KBM-7 (cell line): ENCODE data around the gene ZSCAN4.

Experiments
- DNase-seq: peaks from one replicate; pipeline ENCODE4 v3.0.0-alpha.2; 2015
- in situ Hi-C: fragments of 300-500 bp; cut with MboI; formaldehyde crosslinking; loops from 2 replicates; pipeline ENCODE4 v1.14.3; 2020; ENCODE audit warnings: low sequenced_read_pairs, low pct_unique_long_range_greater_than_20kb, mixed read lengths

The ZSCAN4 gene, protein sequence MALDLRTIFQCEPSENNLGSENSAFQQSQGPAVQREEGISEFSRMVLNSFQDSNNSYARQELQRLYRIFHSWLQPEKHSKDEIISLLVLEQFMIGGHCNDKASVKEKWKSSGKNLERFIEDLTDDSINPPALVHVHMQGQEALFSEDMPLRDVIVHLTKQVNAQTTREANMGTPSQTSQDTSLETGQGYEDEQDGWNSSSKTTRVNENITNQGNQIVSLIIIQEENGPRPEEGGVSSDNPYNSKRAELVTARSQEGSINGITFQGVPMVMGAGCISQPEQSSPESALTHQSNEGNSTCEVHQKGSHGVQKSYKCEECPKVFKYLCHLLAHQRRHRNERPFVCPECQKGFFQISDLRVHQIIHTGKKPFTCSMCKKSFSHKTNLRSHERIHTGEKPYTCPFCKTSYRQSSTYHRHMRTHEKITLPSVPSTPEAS

DNA sequence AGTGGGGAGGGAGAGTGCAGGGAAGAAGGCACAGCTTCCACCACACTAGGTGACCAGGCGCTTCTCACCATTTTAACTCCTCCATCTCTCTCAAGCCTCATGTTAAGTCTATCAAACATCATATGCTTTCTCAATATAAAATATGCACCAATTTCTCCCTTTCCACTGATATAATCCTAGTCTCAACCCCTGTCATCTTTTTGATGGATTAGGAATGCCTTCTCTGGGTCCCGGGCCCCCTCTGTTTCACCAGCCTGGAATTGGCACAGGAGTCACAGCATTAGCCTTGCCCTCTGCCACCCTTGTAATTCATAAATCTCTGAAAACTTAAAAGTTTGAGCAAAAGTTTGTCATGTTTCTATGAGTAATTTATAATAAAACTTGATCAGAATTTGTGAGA lies at the start of gene ZSCAN4:
ZSCAN4 (plus strand) TSS at position 301 of the 400 bp plus-strand sequence. CDS start 7,211 bp downstream, outside the sequence.
- DNase-seq = no peak
- in situ Hi-C loops = no loop called here

DNA sequence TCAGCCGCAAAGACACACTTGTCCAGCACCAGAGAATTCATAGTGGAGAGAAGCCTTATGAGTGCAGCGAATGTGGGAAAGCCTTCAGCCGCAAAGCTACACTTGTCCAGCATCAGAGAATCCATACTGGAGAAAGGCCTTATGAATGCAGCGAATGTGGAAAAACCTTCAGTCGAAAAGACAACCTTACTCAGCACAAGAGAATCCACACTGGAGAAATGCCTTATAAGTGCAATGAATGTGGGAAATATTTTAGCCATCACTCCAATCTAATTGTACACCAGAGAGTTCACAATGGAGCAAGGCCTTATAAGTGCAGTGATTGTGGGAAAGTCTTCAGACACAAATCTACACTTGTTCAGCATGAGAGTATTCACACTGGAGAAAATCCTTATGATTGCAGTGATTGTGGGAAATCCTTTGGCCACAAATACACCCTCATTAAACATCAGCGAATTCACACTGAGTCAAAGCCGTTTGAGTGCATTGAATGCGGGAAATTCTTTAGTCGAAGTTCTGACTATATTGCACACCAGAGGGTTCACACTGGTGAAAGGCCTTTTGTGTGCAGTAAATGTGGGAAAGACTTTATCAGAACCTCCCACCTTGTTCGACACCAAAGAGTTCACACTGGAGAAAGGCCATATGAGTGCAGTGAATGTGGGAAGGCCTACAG lies 47.9 kb upstream of the ZSCAN4 start:
- in situ Hi-C loops = no loop called here
- DNase-seq = peak; percentile 27

DNA sequence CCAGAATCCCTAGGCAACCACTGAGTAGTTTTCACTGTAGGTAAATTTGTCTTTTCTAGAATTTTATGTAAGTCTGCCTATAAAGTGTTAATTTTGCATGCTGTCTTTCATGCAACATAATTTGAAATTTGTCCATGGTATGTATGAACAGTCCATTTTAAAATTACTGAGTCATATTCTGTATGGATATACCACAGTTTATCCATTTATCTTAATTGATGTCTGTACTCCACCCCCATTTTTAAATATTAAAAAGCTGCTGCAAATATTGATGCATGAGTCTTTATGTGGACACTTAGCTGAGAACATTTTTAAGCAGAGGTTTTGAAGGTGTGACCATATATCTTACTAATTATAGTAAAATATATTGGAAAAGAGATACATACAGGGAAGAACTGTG lies 45.6 kb upstream of the ZSCAN4 start:
- no peak for DNase-seq
- in situ Hi-C loops = no loop called here

DNA sequence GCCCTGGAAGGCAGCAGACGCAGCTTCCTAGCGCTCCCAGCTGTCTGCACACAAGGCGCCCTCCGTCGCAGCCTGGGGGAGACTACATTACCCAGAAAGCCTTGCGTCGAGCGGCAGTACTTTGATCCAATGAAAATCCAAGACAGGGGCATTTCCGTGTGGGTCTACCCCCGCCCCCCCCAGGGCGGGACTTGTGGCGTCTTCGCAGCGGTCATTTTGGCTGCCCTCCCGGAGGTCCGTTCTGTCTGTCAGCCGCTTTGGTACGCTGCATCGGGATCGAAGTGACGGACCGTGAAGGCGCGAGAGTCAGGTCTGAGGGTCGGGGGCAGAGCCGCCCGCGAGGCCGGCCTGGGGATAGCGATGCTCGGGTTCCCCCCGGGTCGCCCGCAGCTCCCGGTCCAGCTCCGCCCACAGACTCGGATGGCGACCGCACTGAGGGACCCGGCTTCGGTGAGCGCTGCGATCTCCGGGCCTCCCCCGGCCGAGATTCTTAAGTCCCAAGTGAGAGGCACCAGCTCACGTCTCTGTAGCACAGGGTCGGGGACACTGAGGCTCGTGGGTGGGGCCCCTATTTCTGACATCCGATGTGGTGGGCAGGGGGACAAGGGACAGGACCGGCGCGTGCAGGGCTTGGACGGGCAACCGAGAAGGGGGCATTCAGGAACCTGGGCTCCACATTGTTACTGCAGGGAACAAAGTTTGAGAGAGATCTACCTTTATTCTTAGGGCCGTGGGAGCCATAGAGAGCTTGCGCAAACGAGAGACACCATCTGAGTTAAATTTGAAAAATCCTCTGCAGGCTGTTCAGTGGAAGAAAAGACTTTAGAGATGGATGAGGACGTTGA lies 35.5 kb upstream of the ZSCAN4 start, which contains the start of gene ZNF211:
ZNF211 (plus strand) TSS at position 182 of the 845 bp plus-strand sequence; CDS start at position 361, 179 bp downstream.
- in situ Hi-C loops = no loop called here

DNA sequence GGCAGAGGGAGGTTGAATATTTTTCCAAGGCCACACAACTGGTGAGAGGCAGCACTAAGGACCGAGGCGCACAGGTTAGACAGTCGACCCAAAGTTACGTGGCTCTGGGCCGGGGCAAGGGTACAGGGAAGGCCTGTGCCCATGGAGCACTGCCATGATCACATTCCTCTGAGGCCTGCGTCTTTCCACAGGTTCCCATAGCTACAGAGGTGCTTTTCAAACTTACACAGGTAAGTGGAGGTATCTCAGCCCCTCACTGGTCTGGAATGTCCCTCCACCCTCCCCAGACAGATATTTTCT lies 35.0 kb upstream of the ZSCAN4 start:
- no peak for DNase-seq
- in situ Hi-C loops = no loop called here

More for the DNA sequence above, 35.5 kb upstream of the ZSCAN4 start, which contains the start of gene ZNF211:
- peak; percentile 92 for DNase-seq

DNA sequence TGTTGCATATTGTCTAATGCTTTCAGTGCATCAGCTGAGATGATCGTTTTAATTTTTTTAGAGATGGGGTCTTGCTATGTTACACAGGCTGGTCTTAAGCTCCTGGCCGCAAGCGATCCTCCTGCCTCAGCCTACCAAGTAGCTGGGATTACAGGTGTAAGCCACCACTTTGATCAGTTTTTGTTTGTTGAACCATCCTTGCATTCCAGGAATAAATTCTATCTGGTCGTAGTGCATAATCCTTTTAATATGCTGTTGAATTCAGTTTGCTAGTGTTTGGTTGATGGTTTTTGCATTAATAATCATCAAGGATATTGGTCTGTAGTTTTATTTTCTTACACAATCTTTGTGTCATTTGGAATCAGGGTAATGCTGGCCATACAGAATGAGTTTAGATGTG lies 31.4 kb upstream of the ZSCAN4 start:
- in situ Hi-C loops = no loop called here
- DNase-seq = no peak

DNA sequence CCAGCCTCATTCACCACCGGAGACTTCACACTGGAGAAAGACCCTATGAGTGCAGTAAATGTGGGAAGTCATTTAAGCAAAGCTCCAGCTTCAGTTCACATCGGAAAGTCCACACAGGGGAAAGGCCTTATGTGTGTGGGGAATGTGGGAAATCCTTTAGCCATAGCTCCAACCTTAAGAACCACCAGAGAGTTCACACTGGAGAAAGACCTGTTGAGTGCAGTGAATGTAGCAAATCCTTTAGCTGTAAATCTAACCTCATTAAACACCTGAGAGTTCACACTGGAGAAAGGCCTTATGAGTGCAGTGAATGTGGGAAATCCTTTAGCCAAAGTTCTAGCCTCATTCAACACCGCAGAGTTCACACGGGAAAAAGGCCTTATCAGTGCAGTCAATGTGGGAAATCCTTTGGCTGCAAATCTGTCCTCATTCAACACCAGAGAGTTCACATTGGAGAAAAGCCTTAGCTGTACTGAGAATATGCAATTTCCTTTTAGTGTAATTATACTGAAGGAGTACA lies 27.0 kb upstream of the ZSCAN4 start:
- no peak for DNase-seq
- in situ Hi-C loops = no loop called here

DNA sequence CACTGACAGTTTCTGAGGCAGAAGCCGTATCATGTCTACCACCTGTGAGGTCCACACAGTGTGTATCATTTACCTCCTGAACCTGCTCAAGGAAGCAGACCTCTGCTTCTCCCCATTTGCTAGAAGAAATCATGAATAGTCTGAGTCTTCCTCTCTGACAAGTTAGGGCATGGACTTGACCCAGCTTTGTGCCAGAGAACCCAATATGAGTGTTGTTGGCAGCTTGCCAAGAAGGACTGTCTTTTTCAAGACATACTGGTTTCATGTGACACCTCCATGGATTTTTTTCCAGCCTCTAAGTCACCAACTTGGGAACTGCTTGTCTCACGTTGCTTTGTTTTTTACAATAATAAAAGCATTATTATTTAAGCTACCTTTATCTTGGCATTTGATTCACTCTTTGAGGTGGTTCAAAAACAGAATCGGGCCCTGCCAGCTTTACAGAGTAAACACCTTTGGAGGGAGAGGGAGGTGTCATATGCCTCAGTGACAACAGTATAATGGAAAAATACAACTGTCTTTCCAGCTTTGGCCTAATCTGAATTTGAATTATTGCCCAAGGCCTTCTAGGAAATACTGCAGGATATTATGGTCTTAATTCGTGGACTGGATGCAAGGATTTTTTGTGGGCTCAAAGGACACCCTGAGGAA lies 26.2 kb upstream of the ZSCAN4 start:
- in situ Hi-C loops = no loop called here
- DNase-seq = no peak

DNA sequence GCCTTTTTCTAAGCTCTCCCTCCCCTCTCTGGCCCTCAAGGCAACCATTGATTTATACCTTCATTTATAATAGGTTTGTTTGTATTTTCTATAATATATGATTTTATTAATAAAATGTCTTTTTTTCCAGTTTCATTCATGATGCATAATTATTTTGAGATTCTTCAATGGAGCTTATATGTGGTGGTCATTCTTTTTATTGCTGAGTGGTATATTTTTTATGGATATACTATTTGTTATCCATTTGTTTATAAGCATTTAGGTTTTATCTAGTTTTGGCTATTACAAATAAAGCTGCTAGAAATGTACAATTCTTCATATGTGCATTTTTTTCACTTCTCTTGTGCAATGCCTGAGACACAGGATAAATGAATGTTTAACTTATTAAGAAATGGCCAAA lies 25.0 kb upstream of the ZSCAN4 start:
- in situ Hi-C loops = no loop called here
- DNase-seq = no peak

DNA sequence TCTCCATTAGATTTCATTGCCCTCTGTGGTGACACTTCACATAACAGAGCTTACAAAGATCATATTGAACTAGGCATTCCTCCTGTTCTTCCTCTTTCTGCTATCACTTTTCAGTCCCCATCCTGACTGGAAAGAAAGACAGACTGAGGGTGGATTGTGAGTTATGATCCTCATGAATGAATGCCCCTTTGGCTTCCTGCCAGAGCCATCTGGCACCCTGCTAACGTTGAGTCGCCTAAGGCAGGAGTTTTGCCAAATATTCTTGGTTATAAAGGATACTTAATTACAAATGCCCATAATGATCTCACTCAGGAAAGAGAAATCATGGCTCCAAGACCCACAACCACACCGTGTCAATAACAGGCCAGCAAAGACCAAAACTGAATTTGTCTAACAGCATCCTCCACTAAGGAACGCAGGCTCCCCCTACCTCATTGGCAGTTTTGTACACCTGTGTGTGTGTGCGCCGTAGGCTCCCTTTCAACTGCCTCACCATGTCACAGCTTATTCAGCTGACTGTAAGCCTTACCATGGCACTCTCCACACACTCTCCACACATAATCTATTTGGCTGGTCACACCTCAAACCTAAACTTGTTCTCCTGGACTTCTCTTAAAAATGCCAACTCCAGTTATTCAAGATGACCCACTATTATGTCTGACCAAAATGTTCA lies 20.3 kb upstream of the ZSCAN4 start:
- DNase-seq = no peak
- in situ Hi-C loops = no loop called here

DNA sequence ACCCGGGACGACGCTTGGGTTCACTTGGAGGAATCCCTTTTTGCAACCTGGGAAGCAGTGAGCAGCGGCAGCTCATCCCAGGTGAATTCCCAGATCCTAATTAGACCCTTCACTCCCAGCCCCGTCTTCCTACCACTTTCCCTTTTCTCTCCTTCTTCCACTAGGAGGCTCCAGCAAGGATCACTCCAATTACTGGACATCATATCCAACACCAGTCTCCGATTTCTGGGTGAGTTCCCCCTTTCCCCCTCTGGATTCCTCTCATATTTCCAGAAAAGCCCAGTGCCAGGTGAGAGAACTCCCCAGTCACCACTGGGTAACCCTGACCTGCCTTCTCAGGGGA lies 17.1 kb upstream of the ZSCAN4 start:
- in situ Hi-C loops = no loop called here
- no peak for DNase-seq

DNA sequence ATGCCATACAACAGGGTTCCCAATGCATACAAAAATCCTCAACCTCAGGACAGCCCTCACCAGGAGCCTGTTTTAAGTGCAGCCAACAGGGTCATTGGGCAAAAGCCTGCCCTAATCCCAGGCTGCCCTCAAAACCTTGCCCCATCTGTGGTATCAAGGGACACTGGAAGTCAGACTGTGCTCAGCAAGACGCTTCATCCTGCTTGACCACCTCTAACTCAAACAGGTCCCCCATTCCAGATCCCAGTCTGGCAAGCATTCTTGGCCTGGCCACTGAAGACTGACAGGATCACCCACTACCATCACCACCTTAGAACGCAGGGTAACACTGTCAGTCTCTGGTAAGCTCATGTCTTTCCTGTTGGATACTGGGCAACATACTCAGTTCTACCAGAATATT lies 15.0 kb upstream of the ZSCAN4 start:
- in situ Hi-C loops = no loop called here
- no peak for DNase-seq

DNA sequence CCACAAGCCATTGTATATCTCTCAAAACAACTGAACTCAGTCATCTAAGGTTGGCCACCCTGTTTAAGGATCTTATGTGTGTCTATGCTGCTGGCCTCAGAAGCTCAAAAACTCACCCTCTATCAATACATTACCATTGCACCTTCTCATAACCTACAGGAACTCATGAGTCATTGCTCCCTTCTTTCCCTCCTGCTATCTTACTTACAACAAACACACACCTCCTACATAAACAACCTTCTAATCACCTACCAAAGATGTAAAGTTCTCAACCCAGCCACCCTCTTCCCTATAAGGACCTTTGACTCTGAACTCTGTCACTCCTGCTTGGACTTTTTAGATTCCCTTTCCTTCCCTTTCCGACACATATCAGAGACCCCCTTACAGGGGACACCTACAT lies 13.3 kb upstream of the ZSCAN4 start:
- DNase-seq = no peak
- in situ Hi-C loops = no loop called here

DNA sequence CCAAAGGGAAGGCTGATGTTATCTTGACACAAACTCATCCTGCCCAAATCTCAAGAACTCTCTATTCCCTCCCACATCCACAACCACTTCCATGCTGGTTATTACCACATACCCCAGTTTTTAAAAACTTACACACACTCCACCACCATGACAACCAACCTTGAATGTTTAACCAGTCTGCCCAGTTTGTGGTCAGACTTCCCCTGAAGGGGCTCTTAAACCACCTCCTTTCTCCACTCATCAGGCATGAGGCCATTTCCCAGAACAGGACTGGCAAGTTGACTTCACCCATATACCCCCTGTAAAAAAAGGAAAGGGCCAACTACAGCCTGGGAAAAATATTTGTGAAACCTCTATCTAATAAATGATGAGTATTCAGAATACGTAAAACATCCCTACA lies 12.4 kb upstream of the ZSCAN4 start:
- in situ Hi-C loops = no loop called here

DNA sequence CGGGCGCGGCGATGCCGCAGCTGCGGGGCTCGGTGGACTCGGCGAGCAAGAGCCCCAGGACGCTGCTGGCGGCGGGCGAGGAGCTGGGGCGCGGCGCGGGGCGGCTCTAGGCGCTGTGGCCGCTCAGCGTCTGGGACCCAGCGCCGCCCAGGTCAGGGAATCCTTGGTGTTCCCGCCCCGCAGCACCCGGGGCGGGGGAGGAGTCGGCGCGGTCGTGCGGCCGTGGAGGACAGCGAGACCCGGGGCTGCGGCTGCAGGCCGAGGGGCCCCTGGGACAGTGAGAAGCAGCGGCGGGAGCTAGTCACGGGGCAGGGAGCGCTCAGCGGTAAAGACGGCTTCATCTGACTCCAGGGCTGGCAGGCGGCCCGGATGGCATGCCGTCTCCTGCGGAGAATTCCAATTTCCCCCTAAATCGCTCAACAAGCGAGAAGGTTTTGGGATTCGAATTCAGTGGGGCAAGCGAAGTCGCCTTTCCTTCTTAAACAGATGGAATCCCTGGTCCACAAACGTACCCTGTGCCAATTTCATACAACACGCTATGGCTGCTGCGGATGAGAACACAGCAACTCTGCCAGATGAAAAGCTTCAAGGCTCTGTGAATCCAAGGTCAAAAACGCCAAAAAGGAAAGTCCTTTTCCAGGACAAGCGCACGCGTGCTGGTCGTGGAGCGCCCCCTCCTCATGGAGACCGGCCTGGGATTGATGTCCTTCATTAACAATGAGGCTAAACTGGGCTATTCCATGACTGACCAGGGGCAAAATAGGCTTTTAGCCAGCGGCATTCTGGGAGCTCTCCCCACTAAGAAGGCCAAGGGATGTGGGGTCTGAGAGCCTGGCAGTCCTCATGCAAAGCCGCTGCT lies 4.2 kb upstream of the ZSCAN4 start:
- in situ Hi-C loops = no loop called here
- no peak for DNase-seq

More for the DNA sequence above, 12.4 kb upstream of the ZSCAN4 start:
- DNase-seq = no peak

DNA sequence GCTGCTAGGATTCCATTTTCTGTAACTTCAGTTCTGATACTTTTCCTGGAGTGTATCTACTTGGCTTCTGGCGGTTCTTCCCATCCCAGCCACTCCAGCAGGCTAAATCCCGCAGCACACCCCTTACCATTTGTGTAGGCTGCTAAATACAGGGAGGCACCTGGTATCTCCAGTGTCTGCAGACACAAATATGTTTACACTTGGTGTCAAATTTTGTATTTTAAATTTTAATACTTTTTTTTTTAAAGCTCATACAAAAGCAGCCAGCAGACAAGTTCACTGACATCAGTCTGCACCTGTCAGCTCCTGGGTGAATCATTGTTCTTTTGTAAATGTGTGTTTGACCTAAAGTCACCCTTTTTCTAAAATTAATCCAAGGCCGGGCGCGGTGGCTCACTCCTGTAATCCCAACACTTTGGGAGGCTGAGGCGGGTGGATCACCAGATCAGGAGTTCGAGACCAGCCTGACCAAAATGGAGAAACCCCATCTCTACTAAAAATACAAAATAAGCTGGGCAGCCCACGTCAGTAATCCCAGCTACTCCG lies 3.4 kb upstream of the ZSCAN4 start:
- DNase-seq = no peak
- in situ Hi-C loops = no loop called here

DNA sequence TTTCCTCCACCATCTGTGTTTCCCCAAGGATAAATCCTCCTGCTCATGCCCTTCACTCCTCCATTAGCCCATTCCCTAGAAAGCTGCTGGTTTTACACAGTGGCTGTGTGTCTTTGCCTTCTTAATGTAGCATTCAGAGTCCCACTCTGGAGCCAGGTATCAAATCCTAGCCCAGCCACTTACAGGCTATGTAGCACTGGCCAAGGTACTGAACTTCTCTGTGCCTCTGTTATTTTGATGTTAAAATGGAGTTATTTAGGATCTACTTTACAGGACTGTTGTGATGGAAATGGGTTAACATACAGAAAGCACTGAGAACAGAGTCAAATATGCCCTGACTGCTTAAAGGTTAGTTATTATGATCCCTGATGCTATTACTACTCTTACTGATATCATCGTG lies 1.5 kb upstream of the ZSCAN4 start:
- in situ Hi-C loops = no loop called here
- DNase-seq = no peak
